Trophoblast cell (in vitro differentiated cells and primary cell): Measurements from ENCODE around the gene GNAO1.

Experiments
- DNase-seq, 2 donors: peaks; one replicate each; pipeline ENCODE4 v3.0.0-alpha.2; 2016
- H2AFZ ChIP-seq: 2 replicates; pipeline ENCODE4 v1.6.1; 2013; ENCODE audit warnings: low read length, moderate library complexity, mild to moderate bottlenecking; ENCODE audit not compliant: insufficient read depth, poor library complexity
- H2AK5ac ChIP-seq: 2 replicates; pipeline ENCODE4 v1.6.1; 2013; ENCODE audit warnings: mild to moderate bottlenecking, low read length
- H2BK120ac ChIP-seq: 2 replicates; pipeline ENCODE4 v1.6.1; 2013; ENCODE audit warnings: low read length, mild to moderate bottlenecking, moderate library complexity; ENCODE audit not compliant: insufficient read depth, poor library complexity
- H2BK12ac ChIP-seq: 2 replicates; pipeline ENCODE4 v1.6.1; 2013; ENCODE audit warnings: mild to moderate bottlenecking, low read length, moderate library complexity
- H2BK5ac ChIP-seq: 2 replicates; pipeline ENCODE4 v1.6.1; 2013; ENCODE audit warnings: low read length, low read depth, moderate library complexity, mild to moderate bottlenecking; ENCODE audit not compliant: poor library complexity
- H3K14ac ChIP-seq: 2 replicates; pipeline ENCODE4 v1.6.1; 2013; ENCODE audit warnings: mild to moderate bottlenecking, low read length
- H3K18ac ChIP-seq: 2 replicates; pipeline ENCODE4 v1.6.1; 2013; ENCODE audit warnings: mild to moderate bottlenecking, low read length
- H3K23ac ChIP-seq: 2 replicates; pipeline ENCODE4 v1.6.1; 2013; ENCODE audit warnings: low read length
- H3K27ac ChIP-seq: 2 replicates; pipeline ENCODE4 v1.5.1; 2013; ENCODE audit warnings: low read depth, mild to moderate bottlenecking, inconsistent platforms, low read length, moderate library complexity
- H3K27me3 ChIP-seq: 2 replicates; pipeline ENCODE4 v1.6.1; 2013; ENCODE audit warnings: inconsistent platforms, mild to moderate bottlenecking, low read length, moderate library complexity; ENCODE audit not compliant: insufficient read depth
- H3K36me3 ChIP-seq, 2 experiments: 1 replicate in 1 of 2; 2 replicates in 1 of 2; pipeline ENCODE4 v1.6.1; 2013; ENCODE audit warnings: low read length in 2 of 2, mild to moderate bottlenecking in 2 of 2, moderate library complexity in 1 of 2; ENCODE audit not compliant: insufficient read depth in 2 of 2, control insufficient read depth in 1 of 2
- H3K4ac ChIP-seq: 2 replicates; pipeline ENCODE4 v1.6.1; 2013; ENCODE audit warnings: low read depth, mild to moderate bottlenecking, low read length, moderate library complexity
- H3K4me1 ChIP-seq, 2 experiments: 1 replicate in 1 of 2; 2 replicates in 1 of 2; pipeline ENCODE4 v1.6.1; 2013; ENCODE audit warnings: low read length in 2 of 2, mild to moderate bottlenecking in 2 of 2, moderate library complexity in 1 of 2; ENCODE audit not compliant: insufficient read depth in 2 of 2, control insufficient read depth in 1 of 2
- H3K4me2 ChIP-seq: 2 replicates; pipeline ENCODE4 v1.6.1; 2013; ENCODE audit warnings: inconsistent platforms, mild to moderate bottlenecking, low read length, moderate library complexity
- H3K4me3 ChIP-seq: 2 replicates; pipeline ENCODE4 v1.5.1; 2013; ENCODE audit warnings: mild to moderate bottlenecking, low read depth, low read length, inconsistent platforms
- H3K79me1 ChIP-seq: one replicate; pipeline ENCODE4 v1.6.1; 2013; ENCODE audit warnings: low read length
- H3K79me2 ChIP-seq: 2 replicates; pipeline ENCODE4 v1.6.1; 2013; ENCODE audit warnings: low read length, mild to moderate bottlenecking; ENCODE audit not compliant: control insufficient read depth, insufficient read depth, poor library complexity
- H3K9ac ChIP-seq: 2 replicates; pipeline ENCODE4 v1.6.1; 2013; ENCODE audit warnings: mild to moderate bottlenecking, low read length
- H3K9me3 ChIP-seq: 2 replicates; pipeline ENCODE4 v1.6.1; 2013; ENCODE audit warnings: low read depth, mild to moderate bottlenecking, control low read depth, inconsistent platforms, low read length; ENCODE audit not compliant: insufficient read depth
- H4K12ac ChIP-seq: 2 replicates; pipeline ENCODE4 v1.6.1; 2013; ENCODE audit warnings: low read depth, mild to moderate bottlenecking, low read length, moderate library complexity
- H4K8ac ChIP-seq: 2 replicates; pipeline ENCODE4 v1.6.1; 2013; ENCODE audit warnings: low read depth, mild to moderate bottlenecking, low read length, moderate library complexity
- H4K91ac ChIP-seq: one replicate; pipeline ENCODE4 v1.6.1; 2013; ENCODE audit warnings: low read depth, mild to moderate bottlenecking, low read length, moderate library complexity
- WGBS: extraction: QIAGEN DNeasy Blood & Tissue Kit; methylation state at CpG from one replicate; pipeline ENCODE4 v1.1.7; 2013; ENCODE audit warnings: missing lambda C conversion rate; ENCODE audit not compliant: insufficient read length, insufficient coverage; ENCODE audit errors: extremely low coverage; 5-methylcytosine and 5-hydroxymethylcytosine counted together

Gene GNAO1

DNA sequence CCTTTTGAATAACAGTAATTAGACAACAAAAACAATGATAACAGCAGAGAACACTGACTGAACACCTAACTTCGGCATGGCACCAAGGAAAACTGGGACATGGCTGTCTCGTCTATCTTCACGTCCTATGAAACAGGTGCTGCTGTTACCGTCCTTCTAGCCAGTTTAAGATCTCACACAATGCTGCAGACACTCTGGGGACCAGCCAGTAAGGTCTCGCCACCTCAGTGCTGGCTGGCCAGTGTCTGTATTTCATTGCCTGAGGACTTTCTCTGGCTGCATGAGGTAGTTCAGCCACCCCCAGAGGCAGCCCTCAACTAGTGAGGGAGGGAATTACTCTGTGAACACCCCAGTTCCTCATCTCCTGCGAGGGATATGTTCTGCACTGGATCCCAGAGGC lies 176.5 kb downstream of the GNAO1 start:
- Histone ChIP-seq H3K14ac (no peak overlapping the region), H2BK120ac (no peak overlapping the region), H3K4me2 (no peak overlapping the region), H3K9me3 (peaks cover 3% of the 10 kb centered on the region), H4K91ac (no peak overlapping the region), H3K27ac (no peak overlapping the region), H3K4me1 (no peaks in the 10 kb centered on the region), H2BK12ac (no peak overlapping the region), H3K4ac (no peak overlapping the region), H3K36me3 (peaks cover 25 to 38% of the 10 kb centered on the region in 2 experiments), H3K18ac (no peak overlapping the region), H3K27me3 (no peaks in the 10 kb centered on the region), H2AK5ac (no peak overlapping the region), H3K79me2 (no peaks in the 10 kb centered on the region), H4K8ac (no peak overlapping the region), H3K23ac (no peak overlapping the region), H2AFZ (no peak overlapping the region), H3K9ac (no peak overlapping the region), H3K79me1 (no peaks in the 10 kb centered on the region), H3K4me3 (no peak overlapping the region), H4K12ac (no peak overlapping the region), H2BK5ac (no peak overlapping the region)
- WGBS: no CpG with 5 or more reads among the region's 6 CpGs
- DNase-seq: no peak

DNA sequence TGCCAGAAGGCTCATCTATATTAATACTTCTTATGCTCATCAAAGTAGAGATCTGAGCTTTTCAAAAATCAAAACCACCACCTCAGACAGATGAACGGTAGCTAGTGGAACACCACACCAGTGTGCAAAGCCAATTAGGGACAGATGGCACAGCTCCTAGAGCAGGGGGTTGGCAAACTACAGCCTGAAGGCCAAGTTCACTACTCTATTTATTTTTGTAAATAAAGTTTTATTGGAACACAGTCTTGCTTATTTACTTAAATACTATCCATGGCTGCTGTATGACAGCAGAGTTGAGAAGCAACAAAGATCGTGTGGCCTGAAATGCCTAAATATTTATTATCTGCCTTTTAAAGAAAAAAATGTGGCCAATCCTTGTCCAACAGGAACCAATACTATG lies 177.3 kb downstream of the GNAO1 start:
- no CpG with 5 or more reads among the region's 2 CpGs for WGBS
- DNase-seq: no peak

DNA sequence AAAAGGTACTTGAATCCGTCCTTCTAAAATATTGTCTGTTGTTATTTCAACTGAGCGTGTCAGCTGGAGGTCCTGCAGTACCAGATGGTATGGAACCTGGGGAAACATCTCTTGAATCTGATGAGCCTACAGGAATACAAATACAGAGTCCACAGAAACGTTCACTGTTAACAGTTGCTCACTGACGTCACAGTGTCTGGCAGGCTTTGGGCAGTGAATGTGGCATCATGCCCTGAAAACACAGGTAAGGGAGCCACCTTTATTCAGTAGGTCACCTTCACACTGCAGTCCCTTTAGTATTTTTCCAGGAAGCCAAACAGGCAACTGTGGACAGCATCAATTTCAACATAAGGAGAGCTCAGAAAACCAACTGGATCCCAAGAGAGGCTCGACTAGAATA lies 177.9 kb downstream of the GNAO1 start:
- Histone ChIP-seq H3K79me2 (no peaks in the 10 kb centered on the region), H3K18ac (no peak overlapping the region), H3K23ac (no peak overlapping the region), H3K9me3 (peaks cover 3% of the 10 kb centered on the region), H3K79me1 (no peaks in the 10 kb centered on the region), H2BK5ac (no peak overlapping the region), H3K4ac (no peak overlapping the region), H3K27me3 (no peaks in the 10 kb centered on the region), H3K4me3 (no peak overlapping the region), H2BK12ac (no peak overlapping the region), H4K12ac (no peak overlapping the region), H3K14ac (no peak overlapping the region), H2BK120ac (no peak overlapping the region), H4K8ac (no peak overlapping the region), H3K9ac (no peak overlapping the region), H3K4me2 (no peak overlapping the region), H3K4me1 (peaks cover 0 to 2% of the 10 kb centered on the region in 2 experiments), H2AFZ (no peak overlapping the region), H3K27ac (no peak overlapping the region), H4K91ac (no peak overlapping the region), H2AK5ac (no peak overlapping the region), H3K36me3 (peaks cover 13 to 25% of the 10 kb centered on the region in 2 experiments)
- DNase-seq: no peak
- no CpG with 5 or more reads among the region's 5 CpGs for WGBS

More for the DNA sequence above, 177.3 kb downstream of the GNAO1 start:
- Histone ChIP-seq H3K27ac (no peak overlapping the region), H3K4ac (no peak overlapping the region), H3K36me3 (peaks cover 18 to 31% of the 10 kb centered on the region in 2 experiments), H3K27me3 (no peaks in the 10 kb centered on the region), H2BK5ac (no peak overlapping the region), H3K4me3 (no peak overlapping the region), H4K8ac (no peak overlapping the region), H2BK12ac (no peak overlapping the region), H3K9me3 (peaks cover 3% of the 10 kb centered on the region), H3K4me2 (no peak overlapping the region), H3K4me1 (peaks cover 0 to 2% of the 10 kb centered on the region in 2 experiments), H3K9ac (no peak overlapping the region), H3K23ac (no peak overlapping the region), H2AFZ (no peak overlapping the region), H3K14ac (no peak overlapping the region), H3K18ac (no peak overlapping the region), H4K12ac (no peak overlapping the region), H3K79me1 (no peaks in the 10 kb centered on the region), H3K79me2 (no peaks in the 10 kb centered on the region), H4K91ac (no peak overlapping the region), H2BK120ac (no peak overlapping the region), H2AK5ac (no peak overlapping the region)

DNA sequence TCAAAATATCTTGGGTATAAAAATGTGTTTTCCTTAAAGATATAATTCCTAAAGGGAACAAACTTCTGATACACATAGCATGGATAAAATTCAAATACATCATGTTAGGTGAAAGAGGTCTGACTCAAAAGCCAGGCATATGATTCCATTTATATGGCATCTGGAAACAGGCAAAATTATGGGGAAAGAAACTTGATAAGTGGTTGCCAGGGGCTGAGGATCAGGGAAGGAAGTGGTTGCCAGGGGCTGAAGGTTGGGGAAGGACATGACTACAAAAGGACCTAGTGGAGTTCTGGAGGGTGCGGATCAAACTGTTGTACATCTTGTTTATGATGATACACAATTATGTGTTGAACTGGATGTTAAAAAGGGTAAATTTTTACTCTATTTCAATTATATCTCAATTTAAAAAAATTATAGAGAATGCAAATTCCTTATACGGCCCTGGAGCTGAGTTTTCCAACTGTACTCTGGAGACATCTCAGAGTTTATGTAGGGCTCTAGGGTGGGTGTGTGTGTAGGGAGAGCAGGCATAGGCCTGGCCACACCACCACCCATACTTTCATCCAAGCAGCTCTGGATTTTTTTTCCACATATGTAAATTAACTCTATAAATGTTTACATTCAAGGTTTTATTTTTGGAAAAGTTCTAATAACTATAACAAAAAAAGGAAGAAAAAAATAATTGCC lies 179.0 kb downstream of the GNAO1 start:
- H3K4ac ChIP-seq: no peak overlapping the region
- peaks cover 0 to 2% of the 10 kb centered on the region in 2 experiments for H3K4me1 ChIP-seq
- H2BK120ac ChIP-seq: no peak overlapping the region
- H2BK12ac ChIP-seq: no peak overlapping the region
- no peaks in the 10 kb centered on the region for H3K79me1 ChIP-seq
- H2BK5ac ChIP-seq: no peak overlapping the region
- WGBS: no CpG with 5 or more reads among the region's 2 CpGs
- H3K36me3 ChIP-seq: peaks cover 13 to 18% of the 10 kb centered on the region in 2 experiments
- no peak overlapping the region for H2AFZ ChIP-seq
- H3K9ac ChIP-seq: no peak overlapping the region
- H3K4me3 ChIP-seq: no peak overlapping the region
- no peak overlapping the region for H4K12ac ChIP-seq
- no peak overlapping the region for H3K23ac ChIP-seq
- H3K4me2 ChIP-seq: no peak overlapping the region
- DNase-seq: no peak
- H2AK5ac ChIP-seq: no peak overlapping the region
- H3K27me3 ChIP-seq: no peaks in the 10 kb centered on the region
- H4K8ac ChIP-seq: no peak overlapping the region
- peaks cover 3% of the 10 kb centered on the region for H3K9me3 ChIP-seq
- no peak overlapping the region for H3K18ac ChIP-seq
- H4K91ac ChIP-seq: no peak overlapping the region
- H3K14ac ChIP-seq: no peak overlapping the region
- H3K27ac ChIP-seq: no peak overlapping the region
- H3K79me2 ChIP-seq: no peaks in the 10 kb centered on the region
